GM19397 (cell line): ENCODE data around the gene CEBPG.

ENCODE experiments used
- ATAC-seq: cut with Tn5 transposase; IDR thresholded peaks from one replicate; pipeline ENCODE4 v1.9.1; 2021; ENCODE audit warnings: mild to moderate bottlenecking, moderate library complexity; ENCODE audit not compliant: unreplicated experiment

Gene CEBPG

GRCh38 chr19:33417751-33418150 lies 44.2 kb downstream of the CEBPG start:
- ATAC-seq, result no peak

GRCh38 chr19:33418461-33418860 lies 45.0 kb downstream of the CEBPG start:
- ATAC-seq, result no peak

GRCh38 chr19:33418871-33419787 lies 45.6 kb downstream of the CEBPG start:
- no peak for ATAC-seq

GRCh38 chr19:33419788-33420130 lies 46.2 kb downstream of the CEBPG start:
- ATAC-seq, result no peak

- no peak for ATAC-seq
Measured at GRCh38 chr19:33420821-33421220, 47.3 kb downstream of the CEBPG start.

GRCh38 chr19:33421368-33421767 lies 47.9 kb downstream of the CEBPG start:
- ATAC-seq, result no peak

- ATAC-seq, result no peak
Measured at GRCh38 chr19:33422369-33423180, 49.1 kb downstream of the CEBPG start.

GRCh38 chr19:33424181-33424580 lies 50.7 kb downstream of the CEBPG start:
- ATAC-seq, result no peak

- ATAC-seq, result no peak
Measured at GRCh38 chr19:33426621-33427361, 53.3 kb downstream of the CEBPG start.

- no peak for ATAC-seq
Measured at GRCh38 chr19:33427801-33428626, 54.5 kb downstream of the CEBPG start.

GRCh38 chr19:33428627-33429125 lies 55.2 kb downstream of the CEBPG start:
- ATAC-seq, result no peak

GRCh38 chr19:33429891-33430673 lies 56.6 kb downstream of the CEBPG start:
- ATAC-seq, result no peak

- ATAC-seq, result peak; percentile 66
Measured at GRCh38 chr19:33430674-33431277, 57.3 kb downstream of the CEBPG start.

- no peak for ATAC-seq
Measured at GRCh38 chr19:33432015-33432414, 58.5 kb downstream of the CEBPG start.
